A673 (cell line): Measurements from ENCODE around the gene MAB21L1.

Experiments
- CTCF ChIP-seq: fragments of 300-800, 200-600 bp; sonication (generic); conservative IDR thresholded peaks from 2 replicates; pipeline ENCODE4 v1.5.1; 2017; ENCODE audit warnings: low read depth, mild to moderate bottlenecking, antibody characterized with exemption, low read length, moderate library complexity, mixed read lengths
- EZH2 ChIP-seq: fragments of 200-600 bp; sonication (generic); IDR thresholded peaks from 2 replicates; pipeline ENCODE4 v1.6.1; 2017; ENCODE audit warnings: borderline replicate concordance, low read depth, mild to moderate bottlenecking, mixed read lengths, antibody characterized with exemption, low read length; ENCODE audit not compliant: poor library complexity, severe bottlenecking

GRCh38 chr13:35471706-35472322, 4.7 kb downstream of the MAB21L1 start:
- TF ChIP-seq CTCF = no peak
- no peak for TF ChIP-seq EZH2
